Measurements from ENCODE around the gene ANAPC7. TPM values are rescaled to one million over a fixed set of nuclear protein-coding genes. Genes with fewer than 3 reads are reported as not detected.
"Not testable (repeated sequence)": the region's sequence is repeated elsewhere in the genome, so short reads cannot be mapped to it uniquely, and the experiment has no call there.

The ANAPC7 gene
- total RNA-seq, 2 donors from 2014 or later: 22.1 to 40.1 TPM

GRCh38 chr12:110343114-110343513 is 60.4 kb downstream of the ANAPC7 start:
- Histone ChIP-seq H3K36me3 (peaks cover 72% of the 10 kb centered on the region), H3K4me1 (no peaks in the 10 kb centered on the region), H3K9ac (ENCODE audit: low read depth in 2 of 2, low read length in 2 of 2) (no peak overlapping the region), H3K4me3 (no peak overlapping the region), H3K9me3 (no peaks in the 10 kb centered on the region), H3K27ac (no peak overlapping the region), H3K27me3 (no peaks in the 10 kb centered on the region)
- intact Hi-C loops (cut with DNase I): no loop called here
- TF ChIP-seq CTCF (IDR thresholded peaks at IDR 0.05): no peak
- DNase-seq: no peak

GRCh38 chr12:110342157-110342556 is 61.4 kb downstream of the ANAPC7 start:
- H3K9me3 ChIP-seq: no peaks in the 10 kb centered on the region
- H3K4me1 ChIP-seq: no peaks in the 10 kb centered on the region
- intact Hi-C loops (cut with DNase I): no loop called here
- H3K27ac ChIP-seq: no peak overlapping the region
- DNase-seq: no peak
- H3K4me3 ChIP-seq: no peak overlapping the region
- H3K9ac ChIP-seq (ENCODE audit: low read depth in 2 of 2, low read length in 2 of 2): no peak overlapping the region
- TF ChIP-seq CTCF (IDR thresholded peaks at IDR 0.05): no peak
- H3K36me3 ChIP-seq: peaks cover 70% of the 10 kb centered on the region
- H3K27me3 ChIP-seq: no peaks in the 10 kb centered on the region

GRCh38 chr12:110340706-110341105 is 62.8 kb downstream of the ANAPC7 start:
- Histone ChIP-seq H3K9me3 (no peaks in the 10 kb centered on the region), H3K9ac (ENCODE audit: low read depth in 2 of 2, low read length in 2 of 2) (no peak overlapping the region), H3K27me3 (no peaks in the 10 kb centered on the region), H3K27ac (no peak overlapping the region), H3K36me3 (peaks cover 64% of the 10 kb centered on the region), H3K4me1 (no peaks in the 10 kb centered on the region), H3K4me3 (no peak overlapping the region)
- intact Hi-C loops (cut with DNase I): no loop called here
- no peak for DNase-seq
- TF ChIP-seq CTCF (IDR thresholded peaks at IDR 0.05): no peak

- H3K27me3 ChIP-seq; intact Hi-C loops (cut with DNase I); H3K4me1 ChIP-seq; H3K9ac ChIP-seq (ENCODE audit: low read depth in 2 of 2, low read length in 2 of 2); H3K9me3 ChIP-seq; H3K4me3 ChIP-seq; H3K27ac ChIP-seq; DNase-seq: not testable (repeated sequence)
- peaks cover 66% of the 10 kb centered on the region for H3K36me3 ChIP-seq
Observed at GRCh38 chr12:110340261-110340660, 63.2 kb downstream of the ANAPC7 start.

- no peaks in the 10 kb centered on the region for H3K4me1 ChIP-seq
- no peak for TF ChIP-seq CTCF (IDR thresholded peaks at IDR 0.05)
- H3K27ac ChIP-seq: peak overlapping the region; percentile 6
- no peak overlapping the region for H3K4me3 ChIP-seq
- peaks cover 65% of the 10 kb centered on the region for H3K36me3 ChIP-seq
- H3K9ac ChIP-seq (ENCODE audit: low read depth in 2 of 2, low read length in 2 of 2): peak overlapping the region in 1 of 2 donors; percentile 29
- no peak for DNase-seq
- no peaks in the 10 kb centered on the region for H3K9me3 ChIP-seq
- intact Hi-C loops (cut with DNase I): no loop called here
- H3K27me3 ChIP-seq: no peaks in the 10 kb centered on the region
Observed at GRCh38 chr12:110339184-110339952, 64.1 kb downstream of the ANAPC7 start.

- DNase-seq: no peak
- H3K4me3 ChIP-seq: no peak overlapping the region
Observed at GRCh38 chr12:110338754-110339153, 64.8 kb downstream of the ANAPC7 start.

More at GRCh38 chr12:110338754-110339153, 64.8 kb downstream of the ANAPC7 start:
- H3K9me3 ChIP-seq: no peaks in the 10 kb centered on the region
- H3K27ac ChIP-seq: no peak overlapping the region
- H3K4me1 ChIP-seq: no peaks in the 10 kb centered on the region
- no peaks in the 10 kb centered on the region for H3K27me3 ChIP-seq
- TF ChIP-seq CTCF (IDR thresholded peaks at IDR 0.05): no peak
- intact Hi-C loops (cut with DNase I): no loop called here
- no peak overlapping the region for H3K9ac ChIP-seq (ENCODE audit: low read depth in 2 of 2, low read length in 2 of 2)
- H3K36me3 ChIP-seq: peaks cover 64% of the 10 kb centered on the region
